H9 (cell line): ENCODE data around the gene CD9. TPM values are rescaled to one million over a fixed set of nuclear protein-coding genes. Genes with fewer than 3 reads are reported as not detected.

Source experiments
- DNase-seq: peaks from one replicate; pipeline ENCODE4 v3.0.0-alpha.2; 2017
- H2AFZ ChIP-seq: one replicate; pipeline ENCODE4 v1.6.1; 2013; ENCODE audit warnings: mild to moderate bottlenecking, low read length, control low read depth, moderate library complexity
- H2AK5ac ChIP-seq: 2 replicates; pipeline ENCODE4 v1.6.1; 2013; ENCODE audit warnings: low read length, control low read depth, mixed read lengths; ENCODE audit not compliant: insufficient read length
- H2BK120ac ChIP-seq: one replicate; pipeline ENCODE4 v1.6.1; 2013; ENCODE audit warnings: low read depth, mild to moderate bottlenecking, low read length, control low read depth, inconsistent platforms; ENCODE audit not compliant: poor library complexity, severe bottlenecking
- H2BK12ac ChIP-seq: 2 replicates; pipeline ENCODE4 v1.6.1; 2013; ENCODE audit warnings: low read length, control low read depth, mixed read lengths, low read depth; ENCODE audit not compliant: insufficient read length
- H2BK15ac ChIP-seq: 2 replicates; pipeline ENCODE4 v1.6.1; 2013; ENCODE audit warnings: low read depth, low read length, control low read depth
- H2BK20ac ChIP-seq: one replicate; pipeline ENCODE4 v1.6.1; 2013; ENCODE audit warnings: low read depth, mild to moderate bottlenecking, low read length, control low read depth, inconsistent platforms; ENCODE audit not compliant: poor library complexity, severe bottlenecking
- H2BK5ac ChIP-seq: 2 replicates; pipeline ENCODE4 v1.6.1; 2013; ENCODE audit warnings: low read length, control low read depth, mixed read lengths; ENCODE audit not compliant: insufficient read length
- H3K14ac ChIP-seq: 2 replicates; pipeline ENCODE4 v1.6.1; 2013; ENCODE audit warnings: low read length, control low read depth; ENCODE audit not compliant: insufficient read depth
- H3K18ac ChIP-seq: 2 replicates; pipeline ENCODE4 v1.6.1; 2013; ENCODE audit warnings: low read depth, mild to moderate bottlenecking, mixed read lengths, low read length, control low read depth; ENCODE audit not compliant: insufficient read length
- H3K23ac ChIP-seq: 2 replicates; pipeline ENCODE4 v1.6.1; 2013; ENCODE audit warnings: low read length, control low read depth, mixed read lengths, low read depth; ENCODE audit not compliant: insufficient read length
- H3K23me2 ChIP-seq: 2 replicates; pipeline ENCODE4 v1.6.1; 2013; ENCODE audit warnings: low read depth, mild to moderate bottlenecking, mixed read lengths, low read length, control low read depth; ENCODE audit not compliant: insufficient read length, poor library complexity, severe bottlenecking
- H3K27ac ChIP-seq: 2 replicates; pipeline ENCODE4 v1.5.1; 2013; ENCODE audit warnings: low read length, control low read depth, mixed read lengths, low read depth; ENCODE audit not compliant: insufficient read length
- H3K27me3 ChIP-seq: 2 replicates; pipeline ENCODE4 v1.6.1; 2013; ENCODE audit warnings: low read length, control low read depth, inconsistent platforms; ENCODE audit not compliant: insufficient read depth
- H3K4ac ChIP-seq: 2 replicates; pipeline ENCODE4 v1.6.1; 2013; ENCODE audit warnings: low read depth, mild to moderate bottlenecking, control low read depth, inconsistent platforms, low read length, moderate library complexity
- H3K4me1 ChIP-seq: 2 replicates; pipeline ENCODE4 v1.6.1; 2013; ENCODE audit warnings: low read length, control low read depth, inconsistent platforms; ENCODE audit not compliant: insufficient read depth
- H3K4me2 ChIP-seq: 2 replicates; pipeline ENCODE4 v1.6.1; 2013; ENCODE audit warnings: low read length, control low read depth, mixed read lengths; ENCODE audit not compliant: insufficient read length, insufficient read depth
- H3K56ac ChIP-seq: 2 replicates; pipeline ENCODE4 v1.6.1; 2013; ENCODE audit warnings: low read depth, mild to moderate bottlenecking, mixed read lengths, low read length, control low read depth; ENCODE audit not compliant: insufficient read length
- H3K79me1 ChIP-seq: 2 replicates; pipeline ENCODE4 v1.6.1; 2013; ENCODE audit warnings: low read depth, mild to moderate bottlenecking, moderate library complexity, low read length, control low read depth, inconsistent platforms; ENCODE audit not compliant: insufficient read depth, poor library complexity, severe bottlenecking
- H3K79me2 ChIP-seq: 2 replicates; pipeline ENCODE4 v1.6.1; 2013; ENCODE audit warnings: low read length, control low read depth, inconsistent platforms; ENCODE audit not compliant: insufficient read depth
- H3K9ac ChIP-seq: 2 replicates; pipeline ENCODE4 v1.6.1; 2013; ENCODE audit warnings: low read length, control low read depth, mixed read lengths; ENCODE audit not compliant: insufficient read length; ENCODE audit errors: extremely low read depth
- H3K9me3 ChIP-seq: one replicate; pipeline ENCODE4 v1.6.1; 2013; ENCODE audit warnings: low read depth, low read length, inconsistent platforms; ENCODE audit not compliant: control insufficient read depth
- H3T11ph ChIP-seq: one replicate; pipeline ENCODE4 v1.6.1; 2013; ENCODE audit warnings: mild to moderate bottlenecking, low read length, control low read depth, inconsistent platforms
- H4K20me1 ChIP-seq: one replicate; pipeline ENCODE4 v1.6.1; 2013; ENCODE audit not compliant: control insufficient read depth, insufficient read length, insufficient read depth
- H4K5ac ChIP-seq: 2 replicates; pipeline ENCODE4 v1.6.1; 2013; ENCODE audit warnings: low read depth, mild to moderate bottlenecking, mixed read lengths, low read length, control low read depth; ENCODE audit not compliant: insufficient read length
- H4K8ac ChIP-seq: replicated peaks from 2 replicates; pipeline ENCODE4 v1.6.1; 2013; ENCODE audit warnings: low read length, control low read depth, mixed read lengths, low read depth; ENCODE audit not compliant: insufficient read length
- H4K91ac ChIP-seq: 2 replicates; pipeline ENCODE4 v1.6.1; 2013; ENCODE audit warnings: low read depth, mild to moderate bottlenecking, moderate library complexity, mixed read lengths, low read length, control low read depth; ENCODE audit not compliant: insufficient read length
- H3K27ac Mint-ChIP-seq, 3 experiments: 2 replicates in 2 of 3; 3 replicates in 1 of 3; pipeline ENCODE4 v1.8.0; 2020 to 2021; ENCODE audit warnings: mixed read lengths in 3 of 3, mild to moderate bottlenecking in 1 of 3, moderate library complexity in 1 of 3
- H3K27me3 Mint-ChIP-seq: 2 replicates; pipeline ENCODE4 v1.8.0; 2021; ENCODE audit warnings: low read depth, mild to moderate bottlenecking, moderate library complexity, mixed read lengths
- H3K36me3 Mint-ChIP-seq, 3 experiments: 2 replicates in 2 of 3; 3 replicates in 1 of 3; pipeline ENCODE4 v1.8.0; 2020 to 2021; ENCODE audit warnings: low read depth in 3 of 3, mixed read lengths in 3 of 3; ENCODE audit not compliant: insufficient read depth in 1 of 3
- H3K4me1 Mint-ChIP-seq, 2 experiments: 2 replicates each; pipeline ENCODE4 v1.8.0; 2020; ENCODE audit warnings: mixed read lengths in 2 of 2
- H3K4me3 Mint-ChIP-seq, 2 experiments: 2 replicates in 1 of 2; 3 replicates in 1 of 2; pipeline ENCODE4 v1.8.0; 2020 to 2021; ENCODE audit warnings: mild to moderate bottlenecking in 2 of 2, mixed read lengths in 2 of 2, moderate library complexity in 1 of 2
- H3K9me3 Mint-ChIP-seq, 2 experiments: 2 replicates in 1 of 2; 3 replicates in 1 of 2; pipeline ENCODE4 v1.8.0; 2020; ENCODE audit warnings: mild to moderate bottlenecking in 2 of 2, mixed read lengths in 2 of 2, moderate library complexity in 1 of 2
- WGBS: extraction: QIAGEN DNeasy Blood & Tissue Kit; methylation state at CpG from one replicate; pipeline ENCODE4 v1.1.7; 2013; ENCODE audit warnings: missing lambda C conversion rate, low lambda C conversion rate, mixed read lengths; ENCODE audit not compliant: insufficient read length; ENCODE audit errors: extremely low coverage; 5-methylcytosine and 5-hydroxymethylcytosine counted together
- total RNA-seq: library from RNA; stranded (reverse); gene quantifications from 2 replicates; pipeline ENCODE4 v1.2.1, GENCODE V29; 2021
- TF ChIP-seq, protein P1 (sequence below): fragments of 200-600 bp; sonication (generic); conservative IDR thresholded peaks from 3 replicates; pipeline ENCODE4 v1.8.0; 2021; ENCODE audit warnings: antibody characterized with exemption, mild to moderate bottlenecking

Gene CD9
- total RNA-seq, 1 experiment from 2014 or later: 132 TPM

DNA sequence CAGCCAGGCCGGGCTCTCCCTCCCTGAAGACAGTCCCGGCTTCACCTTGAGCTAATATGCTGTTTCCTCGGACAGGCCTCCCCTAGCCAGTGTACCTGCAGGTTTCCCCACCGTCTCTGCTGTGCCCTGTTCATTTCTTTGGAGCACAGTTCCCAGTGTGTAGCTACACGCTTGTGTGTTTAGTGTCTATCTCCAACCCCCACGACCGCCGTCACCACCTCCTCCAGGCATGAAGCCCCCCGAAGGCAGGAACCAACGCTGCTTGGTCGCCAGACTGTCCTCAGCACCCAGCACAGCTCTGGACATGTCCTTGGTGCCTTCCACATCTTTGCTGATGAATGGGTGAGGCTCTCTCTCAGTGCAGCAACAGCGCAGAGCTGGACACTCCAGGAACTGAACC, 84.1 kb downstream of the CD9 start:
- Histone ChIP-seq H3K27me3 (no peaks in the 10 kb centered on the region), H3K14ac (no peak overlapping the region; the same call in 1 of the 2 replicates), H3K18ac (peak overlapping the region; percentile 47), H3K4me1 (peaks cover 9% of the 10 kb centered on the region; the same call in 1 of the 2 replicates), H2BK120ac (no peak overlapping the region), H3K27ac (no peak overlapping the region), H4K91ac (no peak overlapping the region), H3K23me2 (no peaks in the 10 kb centered on the region), H2AK5ac (no peak overlapping the region), H3T11ph (no peak overlapping the region), H3K9ac (no peak overlapping the region), H4K20me1 (no peaks in the 10 kb centered on the region), H4K5ac (no peak overlapping the region), H3K9me3 (no peaks in the 10 kb centered on the region), H3K4me2 (no peak overlapping the region), H3K79me2 (no peaks in the 10 kb centered on the region), H3K23ac (no peak overlapping the region), H3K4ac (no peak overlapping the region), H2BK12ac (peak overlapping the region; percentile 71), H2BK20ac (no peak overlapping the region), H2AFZ (no peak overlapping the region), H3K79me1 (no peaks in the 10 kb centered on the region), H2BK5ac (no peak overlapping the region), H3K56ac (no peak overlapping the region), H4K8ac (no peak overlapping the region), H2BK15ac (no peak overlapping the region)
- Mint-ChIP-seq H3K27ac (peak overlapping the region in 2 of 3 experiments; percentile 38 to 63; a peak in 1 of 7 replicates), H3K4me1 (peaks cover 31 to 33% of the 10 kb centered on the region in 2 experiments), H3K27me3 (peaks cover 13% of the 10 kb centered on the region), H3K4me3 (no peak overlapping the region), H3K36me3 (no peaks in the 10 kb centered on the region; a peak in 1 of 7 replicates), H3K9me3 (peaks cover 0 to under 1% of the 10 kb centered on the region in 2 experiments; a peak in 3 of 5 replicates)
- DNase-seq: no peak
- no CpG with 5 or more reads among the region's 12 CpGs for WGBS
- TF ChIP-seq, protein P1, sequence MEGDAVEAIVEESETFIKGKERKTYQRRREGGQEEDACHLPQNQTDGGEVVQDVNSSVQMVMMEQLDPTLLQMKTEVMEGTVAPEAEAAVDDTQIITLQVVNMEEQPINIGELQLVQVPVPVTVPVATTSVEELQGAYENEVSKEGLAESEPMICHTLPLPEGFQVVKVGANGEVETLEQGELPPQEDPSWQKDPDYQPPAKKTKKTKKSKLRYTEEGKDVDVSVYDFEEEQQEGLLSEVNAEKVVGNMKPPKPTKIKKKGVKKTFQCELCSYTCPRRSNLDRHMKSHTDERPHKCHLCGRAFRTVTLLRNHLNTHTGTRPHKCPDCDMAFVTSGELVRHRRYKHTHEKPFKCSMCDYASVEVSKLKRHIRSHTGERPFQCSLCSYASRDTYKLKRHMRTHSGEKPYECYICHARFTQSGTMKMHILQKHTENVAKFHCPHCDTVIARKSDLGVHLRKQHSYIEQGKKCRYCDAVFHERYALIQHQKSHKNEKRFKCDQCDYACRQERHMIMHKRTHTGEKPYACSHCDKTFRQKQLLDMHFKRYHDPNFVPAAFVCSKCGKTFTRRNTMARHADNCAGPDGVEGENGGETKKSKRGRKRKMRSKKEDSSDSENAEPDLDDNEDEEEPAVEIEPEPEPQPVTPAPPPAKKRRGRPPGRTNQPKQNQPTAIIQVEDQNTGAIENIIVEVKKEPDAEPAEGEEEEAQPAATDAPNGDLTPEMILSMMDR: no peak
